OCI-LY1 (cell line): ENCODE measurements around the gene BRD2.

Experiments
- H2AFZ ChIP-seq: fragments of 200-600 bp; sonication (generic), shearing (Covaris generic); 2 replicates; pipeline ENCODE4 v1.6.0; 2014; ENCODE audit warnings: antibody characterized with exemption, mild to moderate bottlenecking, low read length
- H3F3A ChIP-seq: fragments of 200-600 bp; sonication (generic), shearing (Covaris generic); 2 replicates; pipeline ENCODE4 v1.6.0; 2014; ENCODE audit warnings: mild to moderate bottlenecking, antibody characterized with exemption, low read length, moderate library complexity; ENCODE audit not compliant: insufficient read depth
- H3K27ac ChIP-seq: fragments of 200-600 bp; sonication (generic); 2 replicates; pipeline ENCODE4 v1.5.1; 2014; ENCODE audit warnings: low read length, mixed run types, mild to moderate bottlenecking, low read depth; ENCODE audit not compliant: poor library complexity, severe bottlenecking
- H3K27me3 ChIP-seq: fragments of 200-600 bp; sonication (generic); 2 replicates; pipeline ENCODE4 v1.6.0; 2014; ENCODE audit warnings: antibody characterized with exemption, mild to moderate bottlenecking, low read length, moderate library complexity; ENCODE audit not compliant: insufficient read depth
- H3K36me3 ChIP-seq: fragments of 200-600 bp; sonication (generic); 2 replicates; pipeline ENCODE4 v1.6.1; 2014; ENCODE audit warnings: mild to moderate bottlenecking, antibody characterized with exemption, low read length, moderate library complexity, mixed read lengths; ENCODE audit not compliant: insufficient read depth
- H3K4me1 ChIP-seq: fragments of 200-600 bp; sonication (generic); 2 replicates; pipeline ENCODE4 v1.5.1; 2014; ENCODE audit warnings: mild to moderate bottlenecking, low read length, moderate library complexity; ENCODE audit not compliant: insufficient read depth, severe bottlenecking
- H3K4me2 ChIP-seq: fragments of 200-600 bp; sonication (generic), shearing (Covaris generic); 2 replicates; pipeline ENCODE4 v1.6.1; 2014; ENCODE audit warnings: low read length
- H3K4me3 ChIP-seq: fragments of 200-600 bp; sonication (generic); 2 replicates; pipeline ENCODE4 v1.5.1; 2014; ENCODE audit warnings: low read length, low read depth, mild to moderate bottlenecking, mixed read lengths; ENCODE audit not compliant: poor library complexity, severe bottlenecking
- H3K79me2 ChIP-seq: fragments of 200-600 bp; shearing (Covaris generic); 2 replicates; pipeline ENCODE4 v1.6.1; 2016; ENCODE audit warnings: mixed run types, low read length, mixed read lengths; ENCODE audit not compliant: insufficient read depth
- H3K9ac ChIP-seq: fragments of 200-600 bp; sonication (generic), shearing (Covaris generic); 2 replicates; pipeline ENCODE4 v1.6.1; 2014; ENCODE audit warnings: mild to moderate bottlenecking, low read length, mixed read lengths
- H3K9me2 ChIP-seq: fragments of 200-600 bp; sonication (generic), shearing (Covaris generic); 2 replicates; pipeline ENCODE4 v1.6.1; 2014; ENCODE audit warnings: low read depth, mild to moderate bottlenecking, low read length, mixed read lengths
- H3K9me3 ChIP-seq: fragments of 200-600 bp; shearing (Covaris generic); 2 replicates; pipeline ENCODE4 v1.6.1; 2014; ENCODE audit warnings: low read length, mixed read lengths
- H4K20me1 ChIP-seq: fragments of 200-600 bp; sonication (generic), shearing (Covaris generic); 2 replicates; pipeline ENCODE4 v1.6.0; 2016; ENCODE audit warnings: mild to moderate bottlenecking, low read length; ENCODE audit not compliant: insufficient read depth
- CTCF ChIP-seq: fragments of 200-600 bp; sonication (generic), shearing (Covaris generic); IDR thresholded peaks from 2 replicates; pipeline ENCODE4 v1.5.1; 2017; ENCODE audit warnings: mild to moderate bottlenecking, antibody characterized with exemption, low read length, moderate library complexity, mixed read lengths
- EZH2 ChIP-seq: fragments of 200-600 bp; sonication (generic), shearing (Covaris generic); IDR thresholded peaks from 2 replicates; pipeline ENCODE4 v1.8.0; 2017; ENCODE audit warnings: borderline replicate concordance, mixed run types, mild to moderate bottlenecking, antibody characterized with exemption, low read length, moderate library complexity, mixed read lengths

BRD2 gene

GRCh38 chr6:32968867-32969684 is 682 bp downstream of the BRD2 start:
- H3K4me3 ChIP-seq = peak overlapping the region; percentile 97
- peak overlapping the region; percentile 99 for H3K27ac ChIP-seq
- TF ChIP-seq EZH2 (no peak), CTCF (no peak)
- H3K4me2 ChIP-seq = peak overlapping the region; percentile 93
- no peaks in the 10 kb centered on the region; the same call in 1 of the 2 replicates for H3F3A ChIP-seq
- H3K9me2 ChIP-seq = no peaks in the 10 kb centered on the region
- H3K36me3 ChIP-seq = peaks cover 34% of the 10 kb centered on the region
- peak overlapping the region; percentile 99 for H3K9ac ChIP-seq
- no peaks in the 10 kb centered on the region for H3K27me3 ChIP-seq
- peaks cover 20% of the 10 kb centered on the region for H3K79me2 ChIP-seq
- H3K9me3 ChIP-seq = no peaks in the 10 kb centered on the region
- peaks cover 49% of the 10 kb centered on the region for H3K4me1 ChIP-seq
- no peak overlapping the region for H2AFZ ChIP-seq
- H4K20me1 ChIP-seq = no peaks in the 10 kb centered on the region

DNA sequence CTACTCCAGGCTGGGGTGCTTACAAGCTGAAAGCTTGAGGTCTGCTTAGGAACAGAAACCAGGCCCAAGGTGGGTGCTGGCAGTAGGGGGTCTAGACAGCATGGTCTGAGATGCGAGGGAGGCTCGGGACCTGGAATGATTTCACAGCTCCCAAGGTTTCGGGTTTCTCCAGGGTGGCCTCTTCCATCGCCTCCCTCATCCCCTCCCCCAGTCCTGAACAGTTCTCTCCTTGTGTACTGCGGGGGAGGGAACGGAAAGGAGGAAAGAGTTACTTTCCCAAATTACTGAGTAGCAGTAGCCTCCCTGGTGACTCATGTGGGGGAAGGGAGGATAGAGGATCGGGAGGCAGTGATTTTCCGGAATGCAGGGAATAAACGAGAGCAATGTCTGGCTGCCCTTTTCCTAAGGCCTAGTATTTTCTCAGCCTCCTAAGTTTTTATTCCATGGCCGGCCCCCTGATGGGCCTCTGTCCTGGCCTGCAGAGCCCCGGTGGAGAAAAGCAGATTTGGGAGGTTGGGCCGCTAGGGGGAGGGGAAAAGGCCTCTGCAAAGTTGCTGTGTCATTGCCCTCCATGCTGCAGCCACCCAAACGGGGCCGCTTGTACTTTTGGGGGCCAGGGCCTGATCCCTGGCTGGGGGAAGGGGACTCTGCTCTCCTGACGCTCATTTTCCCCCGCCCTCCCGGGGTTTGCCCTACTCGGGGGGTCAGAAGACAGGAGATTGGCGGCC is 1.5 kb downstream of the BRD2 start:
- Histone ChIP-seq H3F3A (no peaks in the 10 kb centered on the region; the same call in 1 of the 2 replicates), H3K79me2 (peaks cover 28% of the 10 kb centered on the region), H3K9ac (peak overlapping the region; percentile 99), H4K20me1 (no peaks in the 10 kb centered on the region), H3K4me2 (peak overlapping the region; percentile 93), H2AFZ (no peak overlapping the region), H3K9me2 (no peaks in the 10 kb centered on the region), H3K27ac (peak overlapping the region; percentile 99), H3K9me3 (no peaks in the 10 kb centered on the region), H3K27me3 (no peaks in the 10 kb centered on the region), H3K4me3 (peak overlapping the region; percentile 97), H3K4me1 (peaks cover 53% of the 10 kb centered on the region), H3K36me3 (peaks cover 41% of the 10 kb centered on the region)
- TF ChIP-seq CTCF (peak; percentile 30), EZH2 (no peak)

DNA sequence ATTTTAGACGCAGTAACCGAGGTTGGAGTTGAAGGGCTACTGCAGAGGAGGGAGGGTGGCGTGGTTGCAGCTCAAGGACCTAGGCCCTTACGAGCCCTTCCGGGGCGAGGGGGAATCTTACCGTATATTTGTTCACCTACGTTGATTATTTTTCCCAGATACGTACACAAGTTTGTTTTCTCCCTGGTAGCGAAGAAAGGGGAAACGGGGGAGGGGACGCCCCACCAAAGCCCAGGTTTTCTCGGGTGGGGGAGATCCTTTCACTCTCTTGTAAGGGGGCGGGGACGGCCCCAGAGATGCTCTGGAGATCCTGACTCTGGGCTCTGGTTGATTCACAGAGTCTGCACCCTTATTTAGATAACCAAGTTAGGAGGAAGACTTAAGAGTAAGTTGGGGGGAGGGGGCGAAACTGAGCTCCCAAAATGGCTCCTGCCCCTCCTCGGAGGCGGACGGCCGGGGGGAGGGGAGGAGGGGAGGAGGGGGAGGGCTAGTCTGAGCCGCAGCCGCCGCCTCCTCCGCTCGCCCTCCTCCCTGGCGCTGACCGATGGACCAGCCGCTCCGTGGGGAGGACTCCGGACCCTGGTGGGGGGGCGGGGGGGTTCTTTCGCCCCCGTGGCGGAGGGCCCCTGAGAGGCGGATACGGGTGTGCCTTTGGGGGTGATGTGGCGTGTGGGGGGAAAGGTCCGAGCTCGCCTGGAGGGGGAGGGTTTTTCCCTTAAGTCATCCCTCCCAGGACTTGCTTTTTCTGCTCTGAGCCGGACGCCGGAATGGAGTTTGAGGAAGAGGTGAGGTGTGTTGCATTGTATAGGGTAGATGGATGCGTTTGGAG is 2.2 kb downstream of the BRD2 start:
- Histone ChIP-seq H3K79me2 (peaks cover 36% of the 10 kb centered on the region), H3K9ac (peak overlapping the region; percentile 99), H3F3A (no peaks in the 10 kb centered on the region; the same call in 1 of the 2 replicates), H3K9me2 (no peaks in the 10 kb centered on the region), H3K4me2 (peak overlapping the region; percentile 93), H3K27me3 (no peaks in the 10 kb centered on the region), H3K27ac (peak overlapping the region; percentile 99), H3K4me1 (peaks cover 57% of the 10 kb centered on the region), H2AFZ (no peak overlapping the region), H3K9me3 (no peaks in the 10 kb centered on the region), H4K20me1 (no peaks in the 10 kb centered on the region; the same call in 1 of the 2 replicates), H3K4me3 (peak overlapping the region; percentile 97), H3K36me3 (peaks cover 49% of the 10 kb centered on the region)
- TF ChIP-seq CTCF (no peak), EZH2 (no peak)
